Endothelial cell of umbilical vein (primary cell): ENCODE results near the gene PDE11A. TPM values are rescaled to one million over a fixed set of nuclear protein-coding genes. Genes with fewer than 3 reads are reported as not detected.

Experiments used
- BruUV-seq: library from RNA; stranded (reverse); fragments of 400-500 nt; replicated peaks from 2 replicates; lab custom pipeline; 2021; lab: Mats Ljungman, UMichigan
- CTCF ChIA-PET: fragments of 300-600, 350-600 bp; sonication (Branson Sonifier 250); formaldehyde crosslinking; loops from one replicate; lab custom pipeline; 2021; ENCODE audit warnings: antibody characterized with exemption, inconsistent platforms; lab: Charles Lee
- POLR2A ChIA-PET: fragments of 300-600, 350-600 bp; sonication (Branson Sonifier 250); formaldehyde crosslinking; loops from one replicate; lab custom pipeline; 2021; ENCODE audit warnings: antibody characterized with exemption, inconsistent platforms; lab: Charles Lee
- DNase-seq: peaks from one replicate; pipeline ENCODE4 v3.0.0-alpha.2; 2011; ENCODE audit warnings: low read depth, low spot score
- FAIRE-seq: peaks from 2 replicates; lab custom pipeline; 2011; peaks lifted over from hg19 to GRCh38; lab: Jason Lieb, UNC
- H2AFZ ChIP-seq: 2 replicates; pipeline ENCODE4 v1.6.0; 2012; ENCODE audit warnings: low read depth, low read length, control low read depth, inconsistent platforms
- H3K27ac ChIP-seq: 2 replicates; pipeline ENCODE4 v1.5.1; 2011; ENCODE audit warnings: low read depth, mild to moderate bottlenecking, control low read depth, low read length, moderate library complexity; ENCODE audit not compliant: insufficient read depth
- H3K27me3 ChIP-seq, 2 experiments: 2 replicates each; pipeline versions ENCODE4 v1.6.0 to v1.6.1; 2011; ENCODE audit warnings: low read length in 2 of 2, mixed read lengths in 1 of 2; ENCODE audit not compliant: control insufficient read depth in 2 of 2, insufficient read depth in 2 of 2
- H3K36me3 ChIP-seq, 2 experiments: 2 replicates in 1 of 2; 3 replicates in 1 of 2; pipeline ENCODE4 v1.5.1; 2011; ENCODE audit warnings: low read length in 2 of 2, mild to moderate bottlenecking in 1 of 2, moderate library complexity in 1 of 2; ENCODE audit not compliant: control insufficient read depth in 2 of 2, insufficient read depth in 2 of 2; ENCODE audit errors: extremely low read depth in 1 of 2
- H3K4me1 ChIP-seq: 3 replicates; pipeline ENCODE4 v1.5.1; 2011; ENCODE audit warnings: mild to moderate bottlenecking, low read length; ENCODE audit not compliant: control insufficient read depth, insufficient read depth; ENCODE audit errors: extremely low read depth
- H3K4me2 ChIP-seq: 2 replicates; pipeline ENCODE4 v1.6.1; 2011; ENCODE audit warnings: low read length, control low read depth, mixed read lengths; ENCODE audit not compliant: insufficient read depth
- H3K4me3 ChIP-seq, 3 experiments: fragments of 200-600 bp in 1 of 3; sonication (generic), shearing (Covaris generic) in 1 of 3; replicated peaks in 1 of 3; 2 replicates each; pipeline ENCODE4 v1.5.1; 2011 to 2016; ENCODE audit warnings: control low read depth in 3 of 3, low read length in 3 of 3, mild to moderate bottlenecking in 2 of 3, inconsistent platforms in 1 of 3, low read depth in 1 of 3, moderate library complexity in 1 of 3; ENCODE audit not compliant: insufficient read depth in 1 of 3
- H3K79me2 ChIP-seq: 2 replicates; pipeline ENCODE4 v1.6.0; 2012; ENCODE audit warnings: low read length, inconsistent platforms; ENCODE audit not compliant: control insufficient read depth, insufficient read depth
- H3K9ac ChIP-seq: replicated peaks from 2 replicates; pipeline ENCODE3; 2011; ENCODE audit warnings: low read length, control low read depth; ENCODE audit not compliant: insufficient read depth; ENCODE audit errors: extremely low read depth
- H3K9me1 ChIP-seq: replicated peaks from 3 replicates; pipeline ENCODE4 v1.6.0; 2011; ENCODE audit warnings: mild to moderate bottlenecking, low read length; ENCODE audit not compliant: control insufficient read depth, insufficient read depth; ENCODE audit errors: extremely low read depth
- H3K9me3 ChIP-seq: replicated peaks from 2 replicates; pipeline ENCODE4 v1.5.1; 2012; ENCODE audit warnings: low read length, inconsistent platforms; ENCODE audit not compliant: control insufficient read depth, insufficient read depth
- H4K20me1 ChIP-seq: replicated peaks from 2 replicates; pipeline ENCODE3; 2011; ENCODE audit warnings: mild to moderate bottlenecking, low read length; ENCODE audit not compliant: control insufficient read depth, insufficient read depth; ENCODE audit errors: extremely low read depth
- EZH2 ChIP-seq: IDR thresholded peaks from 2 replicates; pipeline ENCODE4 v1.6.1; 2012; ENCODE audit warnings: borderline replicate concordance, low read depth, mild to moderate bottlenecking, moderate library complexity, low read length, inconsistent platforms; ENCODE audit not compliant: severe bottlenecking
- FOS ChIP-seq: IDR thresholded peaks from 2 replicates; pipeline ENCODE4 v1.6.1; 2011; ENCODE audit warnings: mild to moderate bottlenecking, low read length, moderate library complexity, borderline replicate concordance; ENCODE audit not compliant: insufficient read depth
- GATA2 ChIP-seq: IDR thresholded peaks from 2 replicates; pipeline ENCODE4 v1.7.0; 2011; ENCODE audit warnings: low read depth, mild to moderate bottlenecking, moderate library complexity, mixed read lengths, low read length; ENCODE audit not compliant: insufficient read length, insufficient read depth
- JUN ChIP-seq: IDR thresholded peaks from 2 replicates; pipeline ENCODE4 v1.6.1; 2011; ENCODE audit warnings: borderline replicate concordance, low read depth; ENCODE audit not compliant: insufficient read length, insufficient read depth
- MYC ChIP-seq: IDR thresholded peaks from one replicate; pipeline ENCODE4 v1.6.1; 2011; ENCODE audit warnings: mild to moderate bottlenecking, low read depth, low read length
- POLR2A ChIP-seq: IDR thresholded peaks from 2 replicates; pipeline ENCODE4 v1.6.1; 2012; ENCODE audit warnings: low read depth, mild to moderate bottlenecking, control low read depth, low read length
- POLR2AphosphoS5 ChIP-seq: IDR thresholded peaks from 2 replicates; pipeline ENCODE4 v1.6.1; 2012; ENCODE audit warnings: low read depth, mild to moderate bottlenecking, control low read depth, low read length, moderate library complexity; ENCODE audit not compliant: insufficient read depth
- dilution Hi-C: fragments of 300-500 bp; cut with MboI; formaldehyde crosslinking; loops from one replicate; pipeline ENCODE4 v1.15.0; 2019; ENCODE audit warnings: low sequenced_read_pairs; ENCODE audit not compliant: extremely low pct_ligation_motif_present
- intact Hi-C: fragments of 100-400 bp; cut with micrococcal nuclease; formaldehyde crosslinking; loops from one replicate; pipeline ENCODE4 v1.10.0; 2022
- polyA plus RNA-seq, 4 experiments: library from polyadenylated mRNA; depleted of rRNA in 3 of 4; stranded (reverse) in 3 of 4; unstranded in 1 of 4; fragments of >200 nt; gene quantifications; 2 replicates each; pipeline versions ENCODE4 v1.2.1 to v1.2.3, GENCODE V29; 2011 to 2012; ENCODE audit warnings: missing spikeins in 1 of 4
- total RNA-seq: library from RNA; stranded (reverse); gene quantifications from 2 replicates; pipeline ENCODE4 v1.2.3, GENCODE V29; 2021
- TF ChIP-seq, protein P1 (sequence below): IDR thresholded peaks from 2 replicates; pipeline ENCODE4 v1.6.1; 2011; ENCODE audit not compliant: insufficient read depth, insufficient read length
- TF ChIP-seq, protein P2 (sequence below), 2 donors: IDR thresholded peaks; 1 replicate in 1 of 2; 2 replicates in 1 of 2; pipeline ENCODE4 v1.5.1; 2011; ENCODE audit warnings: low read length in 2 of 2, mild to moderate bottlenecking in 2 of 2, moderate library complexity in 2 of 2, control low read depth in 1 of 2, inconsistent platforms in 1 of 2, low read depth in 1 of 2; ENCODE audit not compliant: insufficient read depth in 1 of 2; ENCODE audit errors: extremely low read depth in 1 of 2

The PDE11A gene
- total and polyA plus RNA-seq, 2 donors (not counting 3 experiments of a cell fraction or from before 2014, with no cell fraction given): 0.07 to 0.51 TPM

DNA sequence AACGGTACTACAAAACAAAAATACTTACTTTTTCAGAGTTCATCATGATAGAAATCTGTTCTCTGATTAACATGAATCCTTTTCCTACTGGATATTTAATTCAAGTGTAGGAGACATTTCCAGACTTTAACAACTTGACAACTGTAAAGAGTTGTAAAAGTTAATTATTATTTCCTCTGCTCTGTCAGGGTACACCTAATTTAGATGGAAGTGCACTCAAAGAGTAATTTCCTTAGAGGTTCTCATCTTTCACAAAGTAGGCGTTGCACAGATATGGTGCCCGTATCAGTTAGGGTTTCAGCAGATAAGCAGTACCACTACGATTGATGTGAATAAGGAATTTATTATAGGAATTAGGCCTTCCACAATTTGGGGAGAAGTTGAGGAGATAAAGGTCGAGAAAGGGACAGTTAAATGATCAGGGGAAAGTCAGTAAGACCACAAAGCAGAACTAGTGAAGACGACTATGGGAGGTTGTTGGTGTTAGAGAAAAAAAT lies 16.2 kb upstream of the PDE11A start:
- Histone ChIP-seq H3K4me2 (no peak overlapping the region), H3K9me3 (no peaks in the 10 kb centered on the region), H3K79me2 (no peaks in the 10 kb centered on the region), H3K36me3 (no peaks in the 10 kb centered on the region), H3K9me1 (no peaks in the 10 kb centered on the region), H4K20me1 (no peaks in the 10 kb centered on the region), H3K27me3 (peaks cover 4 to 5% of the 10 kb centered on the region in 2 experiments), H3K4me1 (no peaks in the 10 kb centered on the region), H3K4me3 (no peak overlapping the region), H3K9ac (no peak overlapping the region), H3K27ac (no peak overlapping the region), H2AFZ (no peak overlapping the region)
- CTCF ChIA-PET: no interaction called here
- no TSS peak for BruUV-seq
- DNase-seq (no peak), FAIRE-seq (no peak)
- POLR2A ChIA-PET: no interaction called here
- TF ChIP-seq POLR2A (no peak), EZH2 (no peak), MYC (no peak), FOS (no peak), JUN (no peak), POLR2AphosphoS5 (no peak), GATA2 (no peak)
- TF ChIP-seq, protein P1, sequence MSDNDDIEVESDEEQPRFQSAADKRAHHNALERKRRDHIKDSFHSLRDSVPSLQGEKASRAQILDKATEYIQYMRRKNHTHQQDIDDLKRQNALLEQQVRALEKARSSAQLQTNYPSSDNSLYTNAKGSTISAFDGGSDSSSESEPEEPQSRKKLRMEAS: no peak
- TF ChIP-seq, protein P2, sequence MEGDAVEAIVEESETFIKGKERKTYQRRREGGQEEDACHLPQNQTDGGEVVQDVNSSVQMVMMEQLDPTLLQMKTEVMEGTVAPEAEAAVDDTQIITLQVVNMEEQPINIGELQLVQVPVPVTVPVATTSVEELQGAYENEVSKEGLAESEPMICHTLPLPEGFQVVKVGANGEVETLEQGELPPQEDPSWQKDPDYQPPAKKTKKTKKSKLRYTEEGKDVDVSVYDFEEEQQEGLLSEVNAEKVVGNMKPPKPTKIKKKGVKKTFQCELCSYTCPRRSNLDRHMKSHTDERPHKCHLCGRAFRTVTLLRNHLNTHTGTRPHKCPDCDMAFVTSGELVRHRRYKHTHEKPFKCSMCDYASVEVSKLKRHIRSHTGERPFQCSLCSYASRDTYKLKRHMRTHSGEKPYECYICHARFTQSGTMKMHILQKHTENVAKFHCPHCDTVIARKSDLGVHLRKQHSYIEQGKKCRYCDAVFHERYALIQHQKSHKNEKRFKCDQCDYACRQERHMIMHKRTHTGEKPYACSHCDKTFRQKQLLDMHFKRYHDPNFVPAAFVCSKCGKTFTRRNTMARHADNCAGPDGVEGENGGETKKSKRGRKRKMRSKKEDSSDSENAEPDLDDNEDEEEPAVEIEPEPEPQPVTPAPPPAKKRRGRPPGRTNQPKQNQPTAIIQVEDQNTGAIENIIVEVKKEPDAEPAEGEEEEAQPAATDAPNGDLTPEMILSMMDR (IDR thresholded peaks at IDR 0.05; ENCODE audit: extremely low read depth in 1 of 2, insufficient read depth in 1 of 2, low read depth in 1 of 2, low read length in 2 of 2): no peak
- intact Hi-C loops: no loop called here
- dilution Hi-C loops: no loop called here
